Fibroblast of lung (primary cell): ENCODE measurements around the gene FBRSL1. TPM values are rescaled to one million over a fixed set of nuclear protein-coding genes. Genes with fewer than 3 reads are reported as not detected.
"Not testable (repeated sequence)": the region's sequence is repeated elsewhere in the genome, so short reads cannot be mapped to it uniquely, and the experiment has no call there.

Experiments used
- DNase-seq, 2 donors: peaks; one replicate each; pipeline versions ENCODE4 v3.0.0 to v3.0.0-alpha.2; 2010; ENCODE audit warnings: low read depth in 2 of 2
- H2AFZ ChIP-seq: 2 replicates; pipeline ENCODE4 v1.5.1; 2012; ENCODE audit warnings: low read length, control low read depth, inconsistent platforms
- H3K27ac ChIP-seq: 2 replicates; pipeline ENCODE4 v1.5.1; 2011; ENCODE audit warnings: low read length, control low read depth; ENCODE audit not compliant: insufficient read depth
- H3K27me3 ChIP-seq: 2 replicates; pipeline ENCODE4 v1.5.1; 2011; ENCODE audit warnings: mild to moderate bottlenecking, low read length; ENCODE audit not compliant: control insufficient read depth, insufficient read depth
- H3K36me3 ChIP-seq: 2 replicates; pipeline ENCODE4 v1.5.1; 2011; ENCODE audit warnings: low read length; ENCODE audit not compliant: control insufficient read depth, insufficient read depth
- H3K4me1 ChIP-seq: 2 replicates; pipeline ENCODE4 v1.5.1; 2011; ENCODE audit warnings: low read length; ENCODE audit not compliant: control insufficient read depth, insufficient read depth; ENCODE audit errors: extremely low read depth
- H3K4me2 ChIP-seq: 2 replicates; pipeline ENCODE4 v1.5.1; 2011; ENCODE audit warnings: low read length, control low read depth; ENCODE audit not compliant: insufficient read depth; ENCODE audit errors: extremely low read depth
- H3K4me3 ChIP-seq, 4 experiments: fragments of 200-600 bp in 1 of 4; sonication (generic) in 1 of 4; replicated peaks in 1 of 4; 2 replicates each; pipeline ENCODE4 v1.5.1; 2011 to 2016; ENCODE audit warnings: low read length in 4 of 4, low read depth in 3 of 4, mild to moderate bottlenecking in 3 of 4, control low read depth in 2 of 4, inconsistent platforms in 1 of 4, mixed read lengths in 1 of 4; ENCODE audit not compliant: insufficient read depth in 1 of 4; ENCODE audit errors: control extremely low read depth in 1 of 4
- H3K79me2 ChIP-seq: 2 replicates; pipeline ENCODE4 v1.5.1; 2012; ENCODE audit warnings: mild to moderate bottlenecking, low read length, inconsistent platforms; ENCODE audit not compliant: control insufficient read depth, insufficient read depth
- H3K9ac ChIP-seq: 2 replicates; pipeline ENCODE4 v1.5.1; 2011; ENCODE audit warnings: mild to moderate bottlenecking, low read length, control low read depth; ENCODE audit not compliant: insufficient read depth
- H3K9me3 ChIP-seq: 2 replicates; pipeline ENCODE4 v1.5.1; 2012; ENCODE audit warnings: low read depth, low read length; ENCODE audit not compliant: control insufficient read depth, insufficient read depth
- H4K20me1 ChIP-seq: 2 replicates; pipeline ENCODE4 v1.5.1; 2011; ENCODE audit warnings: low read length; ENCODE audit not compliant: control insufficient read depth, insufficient read depth; ENCODE audit errors: extremely low read depth
- EZH2 ChIP-seq: IDR thresholded peaks from 2 replicates; pipeline ENCODE4 v1.5.1; 2012; ENCODE audit warnings: low read length, control low read depth, mild to moderate bottlenecking; ENCODE audit errors: missing control alignments
- polyA plus RNA-seq, 2 donors: library from polyadenylated mRNA; depleted of rRNA in 1 of 2; stranded (reverse) in 1 of 2; unstranded in 1 of 2; fragments of >200 nt; gene quantifications; 2 replicates each; pipeline ENCODE4 v1.2.1, GENCODE V29; 2011 to 2012; ENCODE audit warnings: missing spikeins in 1 of 2
- total RNA-seq: library from RNA; depleted of rRNA; stranded (reverse); fragments of >200 nt; gene quantifications from 2 replicates; pipeline ENCODE4 v1.2.1, GENCODE V29; 2014
- TF ChIP-seq, protein P1 (sequence below), 2 donors: IDR thresholded peaks in 1 of 2; conservative IDR thresholded peaks in 1 of 2; 1 replicate in 1 of 2; 2 replicates in 1 of 2; pipeline ENCODE4 v1.5.1; 2011 to 2012; ENCODE audit warnings: low read length in 2 of 2, control low read depth in 1 of 2, inconsistent platforms in 1 of 2, low read depth in 1 of 2, mild to moderate bottlenecking in 1 of 2

The FBRSL1 gene
- total and polyA plus RNA-seq, 2 donors (not counting 1 experiment from before 2014, with no cell fraction given): 1.4 to 1.8 TPM

DNA sequence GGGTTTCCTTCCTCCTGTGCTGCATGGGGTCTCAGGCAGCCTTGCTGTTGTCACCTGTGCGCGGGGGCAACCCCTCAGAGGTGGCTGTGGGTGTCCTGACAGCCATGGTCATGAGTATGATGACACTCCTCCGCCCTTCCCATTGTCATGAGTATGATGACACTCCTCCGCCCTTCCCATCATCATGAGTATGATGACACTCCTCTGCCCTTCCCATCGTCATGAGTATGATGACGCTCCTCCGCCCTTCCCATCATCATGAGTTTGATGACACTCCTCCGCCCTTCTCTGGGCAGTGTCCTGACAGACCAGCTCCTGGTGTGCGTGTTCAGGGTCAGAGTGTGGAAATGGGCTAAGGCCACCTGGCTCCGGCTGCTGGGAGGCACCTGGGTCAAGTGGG, 40.0 kb downstream of the FBRSL1 start:
- no peak for DNase-seq
- no peaks in the 10 kb centered on the region for H3K36me3 ChIP-seq
- no peak overlapping the region for H3K9ac ChIP-seq
- H3K27me3 ChIP-seq: no peaks in the 10 kb centered on the region
- H2AFZ ChIP-seq: no peak overlapping the region
- no peaks in the 10 kb centered on the region for H3K4me1 ChIP-seq
- no peak overlapping the region for H3K4me2 ChIP-seq
- no peaks in the 10 kb centered on the region for H3K79me2 ChIP-seq
- H3K9me3 ChIP-seq: no peaks in the 10 kb centered on the region
- no peak for TF ChIP-seq EZH2
- TF ChIP-seq, protein P1, sequence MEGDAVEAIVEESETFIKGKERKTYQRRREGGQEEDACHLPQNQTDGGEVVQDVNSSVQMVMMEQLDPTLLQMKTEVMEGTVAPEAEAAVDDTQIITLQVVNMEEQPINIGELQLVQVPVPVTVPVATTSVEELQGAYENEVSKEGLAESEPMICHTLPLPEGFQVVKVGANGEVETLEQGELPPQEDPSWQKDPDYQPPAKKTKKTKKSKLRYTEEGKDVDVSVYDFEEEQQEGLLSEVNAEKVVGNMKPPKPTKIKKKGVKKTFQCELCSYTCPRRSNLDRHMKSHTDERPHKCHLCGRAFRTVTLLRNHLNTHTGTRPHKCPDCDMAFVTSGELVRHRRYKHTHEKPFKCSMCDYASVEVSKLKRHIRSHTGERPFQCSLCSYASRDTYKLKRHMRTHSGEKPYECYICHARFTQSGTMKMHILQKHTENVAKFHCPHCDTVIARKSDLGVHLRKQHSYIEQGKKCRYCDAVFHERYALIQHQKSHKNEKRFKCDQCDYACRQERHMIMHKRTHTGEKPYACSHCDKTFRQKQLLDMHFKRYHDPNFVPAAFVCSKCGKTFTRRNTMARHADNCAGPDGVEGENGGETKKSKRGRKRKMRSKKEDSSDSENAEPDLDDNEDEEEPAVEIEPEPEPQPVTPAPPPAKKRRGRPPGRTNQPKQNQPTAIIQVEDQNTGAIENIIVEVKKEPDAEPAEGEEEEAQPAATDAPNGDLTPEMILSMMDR (conservative IDR thresholded peaks at IDR 0.05 in 1 of 2, IDR thresholded peaks at IDR 0.05 in 1 of 2; ENCODE audit: low read depth in 1 of 2, low read length in 2 of 2): no peak
- no peaks in the 10 kb centered on the region for H4K20me1 ChIP-seq
- H3K27ac ChIP-seq: no peak overlapping the region
- no peak overlapping the region for H3K4me3 ChIP-seq

DNA sequence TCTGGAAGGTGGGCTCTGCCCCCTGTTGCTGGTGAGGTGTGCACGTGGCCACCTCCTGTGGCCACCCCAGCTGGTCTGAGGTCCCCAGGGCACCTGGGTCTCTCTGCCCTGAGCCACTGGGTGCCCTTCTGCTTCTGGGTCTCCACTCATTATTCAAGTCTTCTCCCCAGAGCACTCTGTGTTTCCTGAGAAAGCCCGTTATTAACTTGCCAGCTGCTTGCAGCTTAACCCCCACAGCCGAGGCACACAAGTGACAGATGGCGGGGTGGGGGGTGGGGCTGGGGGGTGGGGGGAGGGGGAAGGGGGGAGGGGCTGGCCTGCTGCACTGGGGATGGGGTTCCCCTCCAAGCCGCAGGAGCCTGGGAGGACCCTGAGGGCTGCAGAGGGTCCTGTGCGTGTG, 40.5 kb downstream of the FBRSL1 start:
- Histone ChIP-seq H3K4me1 (no peaks in the 10 kb centered on the region), H3K79me2 (no peaks in the 10 kb centered on the region), H3K4me2 (no peak overlapping the region), H4K20me1 (no peaks in the 10 kb centered on the region), H3K27me3 (no peaks in the 10 kb centered on the region), H3K27ac (no peak overlapping the region), H3K4me3 (no peak overlapping the region), H3K9me3 (no peaks in the 10 kb centered on the region), H3K36me3 (no peaks in the 10 kb centered on the region), H2AFZ (no peak overlapping the region), H3K9ac (no peak overlapping the region)
- TF ChIP-seq, protein P1 (conservative IDR thresholded peaks at IDR 0.05 in 1 of 2, IDR thresholded peaks at IDR 0.05 in 1 of 2; ENCODE audit: low read depth in 1 of 2, low read length in 2 of 2): no peak
- TF ChIP-seq EZH2: no peak
- no peak for DNase-seq

DNA sequence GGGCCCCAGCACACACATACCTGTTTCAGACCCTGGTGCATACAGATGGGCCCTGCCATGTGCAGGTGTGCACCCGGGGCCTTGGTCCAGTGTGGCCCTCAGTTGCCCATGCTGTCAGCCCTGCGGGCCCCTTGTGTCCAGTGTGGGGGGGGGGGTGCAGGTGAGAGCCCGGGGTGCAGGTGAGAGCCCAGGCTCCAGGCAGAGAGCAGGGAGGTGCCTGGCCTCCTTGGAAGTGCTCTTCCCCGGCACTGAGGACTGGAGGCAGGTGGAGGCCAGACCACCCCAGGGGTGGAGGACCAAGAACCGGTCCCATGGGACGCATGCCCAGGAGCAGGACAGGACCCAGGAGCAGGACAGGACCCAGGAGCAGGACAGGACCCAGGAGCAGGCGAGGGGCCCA, 40.9 kb downstream of the FBRSL1 start:
- Histone ChIP-seq H3K27ac (no peak overlapping the region), H3K4me2 (no peak overlapping the region), H3K9ac (no peak overlapping the region), H2AFZ (no peak overlapping the region), H3K27me3 (no peaks in the 10 kb centered on the region), H4K20me1 (no peaks in the 10 kb centered on the region), H3K4me3 (no peak overlapping the region), H3K79me2 (no peaks in the 10 kb centered on the region), H3K9me3 (peaks cover 2% of the 10 kb centered on the region), H3K4me1 (no peaks in the 10 kb centered on the region), H3K36me3 (no peaks in the 10 kb centered on the region)
- TF ChIP-seq EZH2: no peak
- TF ChIP-seq, protein P1 (conservative IDR thresholded peaks at IDR 0.05 in 1 of 2, IDR thresholded peaks at IDR 0.05 in 1 of 2; ENCODE audit: low read depth in 1 of 2, low read length in 2 of 2): no peak
- no peak for DNase-seq

DNA sequence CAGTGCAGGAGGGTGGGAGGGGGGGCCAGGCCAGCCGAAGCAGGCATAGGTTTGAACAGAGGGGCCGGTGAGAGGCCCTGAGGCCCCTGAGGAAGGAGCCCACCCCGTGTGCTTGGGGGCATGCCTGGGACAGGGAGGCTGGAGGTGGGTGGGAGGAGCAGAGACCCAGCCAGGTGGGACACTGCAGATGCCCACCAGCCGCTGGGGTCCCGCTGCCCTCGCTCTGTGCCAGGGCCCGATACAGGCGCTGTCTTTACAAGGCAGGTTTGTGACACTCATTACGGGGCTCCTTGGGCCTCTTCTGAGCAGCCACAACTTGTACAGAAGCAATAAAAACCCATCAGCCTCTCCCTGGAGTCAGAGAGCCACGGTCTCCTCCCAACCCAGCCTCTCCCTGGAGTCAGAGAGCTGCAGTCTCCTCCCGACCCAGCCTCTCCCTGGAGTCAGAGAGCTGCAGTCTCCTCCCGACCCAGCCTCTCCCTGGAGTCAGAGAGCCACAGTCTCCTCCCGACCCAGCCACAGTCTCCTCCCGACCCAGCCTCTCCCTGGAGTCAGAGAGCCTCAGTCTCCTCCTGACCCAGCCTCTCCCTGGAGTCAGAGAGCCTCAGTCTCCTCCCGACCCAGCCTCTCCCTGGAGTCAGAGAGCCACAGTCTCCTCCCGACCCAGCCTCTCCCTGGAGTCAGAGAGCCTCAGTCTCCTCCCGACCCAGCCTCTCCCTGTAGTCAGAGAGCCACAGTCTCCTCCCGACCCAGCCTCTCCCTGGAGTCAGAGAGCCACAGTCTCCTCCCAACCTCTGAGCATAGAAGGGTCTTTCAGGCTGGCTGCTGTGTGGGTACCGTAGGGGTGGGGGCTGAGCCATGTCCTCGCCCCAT, 43.0 kb downstream of the FBRSL1 start:
- H3K27ac ChIP-seq, H3K79me2 ChIP-seq, H2AFZ ChIP-seq, H3K9me3 ChIP-seq, H3K36me3 ChIP-seq, H3K4me2 ChIP-seq, H3K4me3 ChIP-seq, H4K20me1 ChIP-seq, DNase-seq, H3K9ac ChIP-seq, H3K27me3 ChIP-seq, H3K4me1 ChIP-seq: not testable (repeated sequence)
